ENCODE measurements around the gene ANKRD10.

ANKRD10 gene

DNA sequence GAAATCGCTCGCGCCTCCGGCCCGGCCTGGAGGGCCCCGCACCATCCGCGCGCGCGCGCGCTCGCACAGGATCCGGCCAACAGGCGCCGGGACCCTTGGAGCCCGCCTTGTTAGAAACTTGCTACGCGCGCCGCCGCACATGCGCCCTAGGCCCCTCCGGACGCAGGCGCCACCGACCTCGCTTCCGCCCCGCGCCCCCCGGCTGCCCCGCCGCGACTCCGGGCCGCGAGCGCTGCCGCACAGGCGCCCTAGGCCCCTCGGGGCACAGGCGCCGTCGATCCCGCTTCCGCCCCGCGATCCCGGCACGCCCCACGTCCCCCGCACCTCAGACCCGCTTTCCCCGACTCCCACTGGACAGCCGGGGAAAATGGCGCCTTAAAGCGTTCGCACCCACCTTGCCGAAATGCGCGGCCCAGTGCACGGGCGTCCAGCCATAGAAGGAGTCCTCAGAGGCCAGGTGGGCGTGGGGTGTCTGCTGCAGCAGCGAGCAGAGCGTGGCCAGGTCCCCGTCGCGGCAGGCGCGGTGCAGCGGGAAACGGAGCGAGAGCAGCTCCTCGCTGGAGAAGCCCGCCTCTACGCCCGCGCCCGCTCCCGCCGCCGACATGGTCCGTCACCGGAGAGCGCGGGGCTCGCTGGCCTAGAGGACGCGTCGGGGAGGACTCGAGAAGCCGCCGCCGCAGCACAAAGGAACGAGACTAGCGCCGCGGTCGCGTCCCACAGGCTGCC lies 375 bp downstream of the ANKRD10 start:
- peak; percentile 84 for DNase-seq

DNA sequence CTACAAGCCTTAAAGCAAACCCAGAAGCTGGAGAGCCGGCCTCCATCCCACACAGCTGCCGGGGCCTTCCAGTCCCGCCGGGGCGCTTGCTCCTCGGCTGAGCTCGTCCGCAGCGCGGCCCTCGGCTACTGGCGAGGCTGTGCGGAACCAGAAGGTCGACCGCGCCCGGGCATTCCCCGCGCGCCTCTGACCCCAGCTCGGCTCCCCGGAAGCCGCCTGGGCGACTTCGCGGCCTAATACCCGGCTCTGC lies 863 bp downstream of the ANKRD10 start:
- no peak for DNase-seq

DNA sequence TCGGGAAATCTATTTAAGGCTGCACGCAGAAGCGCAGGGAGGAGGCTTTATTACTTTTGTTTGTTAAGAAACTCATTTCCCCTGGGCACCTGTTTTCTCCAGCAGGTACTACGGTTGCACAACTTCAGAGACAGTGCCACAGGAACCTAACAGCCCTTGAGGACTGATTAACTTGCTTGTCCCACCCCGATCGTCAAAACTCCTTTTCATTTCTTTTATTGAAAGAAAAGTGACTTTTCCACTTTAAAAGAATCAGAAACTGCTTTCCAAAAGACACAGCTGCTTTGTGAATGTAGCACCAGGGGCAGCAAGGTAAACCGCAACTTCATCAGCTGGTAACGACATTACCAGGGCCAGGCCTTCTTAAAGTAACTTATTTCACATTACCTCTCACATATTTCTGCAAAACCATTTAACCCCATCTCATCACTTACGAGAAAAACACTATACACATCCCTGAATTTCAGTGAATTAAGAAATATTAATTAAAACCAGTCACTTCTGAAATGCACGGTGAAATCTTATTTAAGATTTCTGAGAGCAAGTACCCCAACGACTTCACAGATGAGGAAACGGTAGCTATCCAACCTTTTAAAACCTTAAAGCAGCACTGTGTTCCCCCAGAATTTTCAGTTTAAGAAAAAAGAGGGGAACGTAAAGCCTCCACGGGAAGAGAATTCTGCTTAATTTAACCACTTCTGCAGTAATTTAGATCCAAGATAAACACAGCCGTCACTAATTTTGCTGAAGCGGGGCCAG lies 1.4 kb downstream of the ANKRD10 start:
- peak; percentile 22 for DNase-seq

DNA sequence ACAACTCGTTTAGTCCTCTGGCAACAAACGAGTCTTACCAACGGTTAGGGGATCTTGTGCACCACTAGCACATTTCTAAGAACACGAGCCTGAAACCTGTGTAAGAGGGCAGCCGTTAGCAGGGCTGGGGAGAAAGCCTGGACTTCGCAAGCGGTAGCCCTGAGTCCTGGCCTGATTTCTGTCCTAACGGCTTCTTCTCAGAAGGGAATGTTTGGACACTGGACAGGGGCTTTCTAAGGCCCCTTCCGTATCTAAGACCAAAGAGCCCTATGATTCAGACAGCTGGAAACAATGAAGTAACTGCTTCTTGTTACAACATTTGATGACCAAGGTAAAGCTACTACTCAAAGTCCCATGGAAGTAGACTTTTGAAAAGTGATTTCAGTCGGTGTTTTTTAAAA lies 2.2 kb downstream of the ANKRD10 start:
- no peak for DNase-seq

DNA sequence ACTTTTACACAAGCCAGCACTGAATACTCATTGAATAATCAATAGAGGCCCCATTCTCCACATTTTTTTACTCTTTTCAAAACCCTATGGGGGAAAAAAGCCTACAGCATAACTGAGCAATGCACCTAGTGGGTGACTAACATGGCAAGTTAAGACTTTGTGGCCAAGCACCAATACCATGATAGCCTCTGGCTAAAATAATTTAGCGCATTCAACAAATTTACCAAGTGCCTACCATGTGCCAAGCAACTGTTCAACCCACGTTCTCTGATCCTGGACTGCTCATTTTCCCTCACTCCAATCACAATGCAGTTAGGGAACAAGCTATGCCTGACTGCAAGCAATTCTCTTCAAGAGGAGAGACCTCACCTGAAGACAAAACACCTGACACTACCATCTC lies 3.0 kb downstream of the ANKRD10 start:
- no peak for DNase-seq

DNA sequence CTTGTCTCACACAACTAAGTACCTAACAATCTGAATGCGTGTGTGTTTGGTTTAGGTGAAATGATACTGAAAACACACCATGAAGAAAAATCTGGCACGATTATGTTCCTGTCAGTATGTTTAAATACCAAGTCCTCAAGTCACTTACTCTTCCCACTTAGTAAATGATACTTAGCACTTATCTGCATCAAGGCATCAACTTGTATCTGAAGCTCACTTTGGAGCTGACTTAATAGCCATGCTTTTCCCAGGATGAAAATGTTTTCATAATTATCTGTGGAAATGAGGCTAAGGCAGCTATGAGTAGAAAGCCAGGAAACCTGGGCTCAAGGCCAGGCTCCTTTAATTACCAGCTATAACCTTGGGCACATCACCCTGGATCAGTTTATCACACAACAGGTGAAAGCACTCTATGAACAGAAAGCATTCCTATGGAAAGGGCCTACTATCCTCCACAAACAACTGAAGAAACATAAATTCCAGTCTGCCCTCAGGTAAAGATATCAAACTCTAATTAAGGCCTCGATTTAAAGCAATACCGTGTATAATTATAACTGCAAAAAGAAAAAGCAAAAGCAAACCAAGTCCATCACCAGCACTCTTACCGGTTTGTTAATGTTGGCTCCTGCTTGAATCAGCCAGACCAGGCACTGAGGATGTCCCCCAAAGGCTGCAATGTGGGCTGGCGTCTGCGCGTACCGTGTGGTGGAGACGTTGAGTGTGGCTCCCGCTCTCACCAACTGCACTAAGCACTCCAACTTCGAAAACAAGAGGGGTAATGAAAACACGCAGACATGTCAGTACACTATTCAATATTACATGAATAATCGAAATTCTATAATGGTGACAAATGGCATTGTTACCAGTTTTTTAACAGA lies 4.6 kb downstream of the ANKRD10 start:
- no peak for DNase-seq

DNA sequence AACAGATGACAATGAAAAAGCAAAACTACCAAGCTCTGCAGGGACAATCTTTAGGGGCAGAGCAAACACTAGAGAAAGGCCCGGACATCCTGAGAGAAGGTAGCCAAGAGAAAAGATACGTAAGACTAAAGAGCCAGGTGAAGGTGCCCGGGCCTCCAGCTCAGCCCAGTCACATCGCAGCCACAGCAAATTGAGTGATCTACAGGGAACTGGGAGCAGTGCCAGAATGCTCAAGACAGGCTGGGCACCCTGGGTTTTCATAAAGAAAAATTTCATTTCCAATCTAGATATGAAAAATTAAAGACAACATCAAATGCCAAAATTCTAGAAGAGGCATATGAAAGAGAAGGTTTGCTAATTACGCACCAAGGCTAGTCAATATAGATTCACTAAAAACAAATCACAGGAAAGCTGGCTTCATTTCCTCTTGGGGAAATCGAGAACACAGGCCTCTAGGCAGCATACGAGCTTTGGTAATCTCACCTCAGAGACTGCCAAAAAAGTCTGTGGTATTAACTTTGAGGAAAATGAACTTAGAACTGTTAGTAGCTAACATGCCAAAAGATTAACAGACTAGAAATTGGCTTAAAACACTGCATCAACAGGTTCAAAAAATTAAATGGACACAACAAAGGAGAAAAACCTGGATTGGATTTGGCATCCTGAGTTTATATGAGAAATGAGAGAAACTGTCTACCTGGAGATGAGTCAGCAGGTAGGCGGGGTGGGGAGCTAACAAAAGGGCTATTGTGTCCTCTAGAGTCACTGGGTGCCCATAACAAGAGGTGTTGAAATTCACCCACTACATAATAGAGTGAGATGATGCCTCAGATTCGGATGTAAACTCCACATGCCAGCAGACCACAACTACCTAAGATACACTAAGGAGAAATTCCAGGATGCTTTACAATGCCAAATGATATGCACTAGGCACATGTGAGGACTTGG lies 6.6 kb downstream of the ANKRD10 start:
- peak; percentile 14 for DNase-seq

DNA sequence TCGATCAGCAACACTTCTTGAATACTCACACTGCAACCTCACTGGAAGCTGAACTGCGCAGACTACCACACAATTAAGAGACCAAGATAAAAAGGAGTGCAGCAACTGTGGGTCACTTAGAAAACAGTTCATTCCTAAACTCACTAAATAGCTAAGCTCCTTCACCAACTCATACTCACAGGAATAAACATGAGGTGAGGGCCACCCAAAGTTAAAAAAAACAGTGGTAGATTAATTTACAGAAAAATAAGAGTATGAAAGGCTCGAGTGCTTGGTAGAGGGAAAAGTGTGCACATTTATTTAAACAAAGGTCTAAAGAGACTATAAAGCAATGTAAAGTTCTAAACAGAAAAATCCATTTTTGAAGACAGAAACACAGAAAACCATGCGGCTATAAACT lies 7.6 kb downstream of the ANKRD10 start:
- DNase-seq = no peak

DNA sequence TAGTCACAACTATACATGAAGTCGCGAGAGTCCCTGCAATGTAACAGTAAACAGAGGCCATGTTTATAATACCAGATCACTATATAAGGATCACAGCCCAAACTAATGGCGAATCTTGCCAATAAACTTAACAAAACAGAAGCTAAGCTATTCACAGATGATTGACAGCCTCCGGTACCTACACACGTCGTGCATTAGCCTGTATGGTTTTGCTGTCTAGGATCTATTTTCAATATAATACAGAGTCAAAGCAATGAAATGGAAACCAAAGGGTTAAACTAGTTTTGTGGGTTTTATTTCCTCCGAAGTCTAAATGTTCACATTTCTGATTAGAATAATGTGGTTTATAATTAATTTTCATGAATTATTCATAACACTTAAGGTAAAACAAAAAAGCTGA lies 10.1 kb downstream of the ANKRD10 start:
- DNase-seq = no peak

DNA sequence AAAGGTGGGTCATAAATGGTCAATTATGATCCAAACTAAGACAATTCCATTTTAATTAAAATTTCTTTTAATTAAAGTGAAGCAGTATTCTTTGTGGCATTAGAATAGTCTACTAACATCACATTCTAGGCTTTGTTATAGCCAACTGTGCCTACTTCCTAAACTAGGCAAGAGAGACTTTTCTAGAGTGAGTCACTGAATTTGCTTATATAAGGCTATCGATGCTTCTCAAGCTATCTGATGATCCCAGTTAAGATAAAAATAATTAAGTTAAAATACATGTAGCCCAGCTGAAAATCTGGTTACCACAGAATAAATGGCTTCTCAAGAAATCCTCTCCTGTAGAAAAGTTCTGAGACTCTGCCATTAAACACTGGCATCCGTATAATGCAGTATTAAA lies 12.5 kb downstream of the ANKRD10 start:
- DNase-seq = no peak

DNA sequence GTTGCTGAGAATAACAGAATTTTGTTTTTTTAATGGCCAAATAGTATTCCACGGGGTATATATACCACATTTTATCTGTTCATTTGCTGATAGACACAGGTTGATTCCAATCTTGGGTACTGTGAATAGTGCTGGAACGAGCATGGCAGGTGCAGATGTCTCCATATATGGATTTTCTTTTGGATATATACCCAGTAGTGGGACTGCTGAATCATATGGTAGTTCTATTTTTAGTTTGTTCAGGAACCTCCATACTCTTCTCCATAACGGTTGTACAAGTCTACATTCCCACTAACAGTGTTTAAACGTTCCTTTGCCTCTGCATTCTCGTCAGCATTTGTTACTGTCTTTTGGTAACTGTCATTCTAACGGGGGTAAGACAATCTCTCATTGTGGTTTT lies 17.3 kb downstream of the ANKRD10 start:
- no peak for DNase-seq

DNA sequence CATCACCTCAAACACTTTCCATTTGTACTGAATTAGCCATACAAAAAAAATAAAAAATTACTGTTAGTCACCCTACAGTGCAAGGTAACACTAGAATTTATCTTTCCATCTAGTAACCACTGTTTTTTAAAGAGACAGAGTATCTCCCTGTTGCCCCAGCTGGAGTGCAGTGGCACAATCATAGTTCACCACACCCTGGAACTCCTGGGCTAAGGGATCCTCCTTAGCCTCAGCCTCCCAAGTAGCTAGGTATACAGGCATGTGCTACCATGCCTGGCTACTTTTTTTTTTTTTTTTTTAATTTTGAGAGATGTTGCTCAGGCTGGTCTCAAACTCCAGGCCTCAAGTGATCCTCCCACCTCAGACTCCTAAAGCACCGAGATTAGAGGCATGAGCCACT lies 17.9 kb downstream of the ANKRD10 start:
- no peak for DNase-seq

DNA sequence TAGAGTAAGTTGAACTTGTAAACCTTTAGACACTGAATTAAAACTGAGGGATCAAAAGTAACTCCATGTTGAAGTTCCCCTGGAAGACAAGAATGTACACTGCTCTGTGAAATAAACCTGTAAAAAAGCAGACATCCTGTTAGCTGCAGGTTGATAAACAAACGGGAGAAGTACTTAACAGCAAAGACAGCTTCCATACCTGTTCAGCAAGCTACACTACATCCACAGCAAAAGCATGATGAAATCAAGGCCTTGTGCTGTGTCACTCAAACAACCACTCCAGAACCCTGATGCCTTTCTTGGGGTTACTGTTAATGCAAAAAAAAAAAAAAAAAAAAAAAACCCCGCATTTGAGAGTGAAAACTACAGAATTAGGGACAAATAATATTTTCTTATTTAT lies 20.8 kb downstream of the ANKRD10 start:
- no peak for DNase-seq

DNA sequence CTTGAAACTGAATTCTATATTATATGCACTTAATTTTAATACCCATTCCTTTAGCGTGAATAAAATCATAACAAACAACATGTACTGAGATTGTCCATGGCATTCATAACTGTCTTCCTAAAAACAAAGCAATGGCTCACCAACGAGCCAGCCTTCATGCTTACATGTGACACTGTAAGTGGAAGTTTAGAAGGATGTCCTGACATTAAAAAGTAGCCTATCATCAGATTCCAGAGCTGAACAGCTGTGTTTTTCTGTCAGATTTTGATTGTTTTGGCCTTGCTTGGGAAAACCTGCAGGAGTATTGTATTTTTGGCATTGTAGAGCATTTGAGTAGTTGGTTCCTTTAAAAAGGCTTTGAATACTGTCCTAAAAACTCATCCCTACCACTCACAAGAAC lies 21.3 kb downstream of the ANKRD10 start:
- no peak for DNase-seq

DNA sequence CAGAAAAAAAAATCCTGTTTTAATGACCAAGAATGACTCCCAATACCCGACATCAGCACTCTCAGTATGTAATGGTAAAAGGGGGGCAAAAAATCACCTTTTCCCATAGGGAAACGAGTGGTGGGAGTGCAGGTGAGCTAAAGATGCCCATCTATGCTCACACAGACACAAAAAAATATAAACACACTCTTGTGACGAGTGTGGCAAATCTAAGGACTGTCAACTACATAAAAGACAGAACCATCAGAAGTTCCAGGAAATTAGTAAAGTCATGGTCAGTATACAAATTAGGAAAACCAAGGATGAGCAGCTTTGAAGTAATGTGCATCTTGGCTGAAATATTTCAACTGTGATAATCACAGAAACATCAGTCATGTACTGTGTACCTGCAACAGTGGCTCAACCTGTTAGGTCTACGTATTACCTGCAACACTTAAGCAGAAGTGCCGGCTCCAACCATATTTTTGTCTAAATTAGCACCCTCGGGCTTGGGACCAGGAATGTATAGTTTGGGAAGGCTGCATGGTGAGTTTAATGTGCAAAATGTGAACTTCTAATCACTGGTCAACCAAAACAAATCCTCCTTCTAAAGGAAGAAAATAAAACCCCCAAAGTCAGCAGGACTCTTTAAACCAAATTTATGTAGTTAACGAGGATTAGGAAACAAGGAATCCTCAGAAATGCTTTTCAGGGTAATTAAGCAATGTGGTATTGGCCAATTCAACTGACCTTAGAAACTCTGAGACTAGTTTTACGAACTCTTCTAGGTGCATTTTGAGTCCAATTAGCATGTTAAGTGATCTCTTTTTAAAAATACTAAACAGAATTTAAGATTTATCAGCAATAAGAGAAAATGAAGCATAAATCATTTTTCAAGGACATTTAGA lies 24.3 kb downstream of the ANKRD10 start:
- DNase-seq = no peak

DNA sequence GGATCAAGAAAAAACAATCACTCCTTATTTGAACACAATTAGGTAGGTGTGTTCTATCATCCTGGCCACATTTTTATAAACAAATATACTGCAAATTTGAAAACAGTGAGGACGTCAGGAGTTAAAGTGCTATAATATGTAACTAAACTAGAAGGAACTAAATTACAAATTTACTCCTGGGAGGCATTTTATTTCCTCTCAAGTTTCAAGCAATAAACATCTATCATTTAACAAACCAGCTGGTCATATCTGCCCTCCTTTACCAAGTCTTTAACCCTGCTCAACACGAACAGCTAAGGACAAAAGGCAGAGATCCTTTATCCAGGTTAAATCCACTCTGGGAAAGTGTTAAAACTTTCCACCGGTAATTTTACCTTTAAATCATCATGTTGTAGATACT lies 26.5 kb downstream of the ANKRD10 start:
- no peak for DNase-seq

DNA sequence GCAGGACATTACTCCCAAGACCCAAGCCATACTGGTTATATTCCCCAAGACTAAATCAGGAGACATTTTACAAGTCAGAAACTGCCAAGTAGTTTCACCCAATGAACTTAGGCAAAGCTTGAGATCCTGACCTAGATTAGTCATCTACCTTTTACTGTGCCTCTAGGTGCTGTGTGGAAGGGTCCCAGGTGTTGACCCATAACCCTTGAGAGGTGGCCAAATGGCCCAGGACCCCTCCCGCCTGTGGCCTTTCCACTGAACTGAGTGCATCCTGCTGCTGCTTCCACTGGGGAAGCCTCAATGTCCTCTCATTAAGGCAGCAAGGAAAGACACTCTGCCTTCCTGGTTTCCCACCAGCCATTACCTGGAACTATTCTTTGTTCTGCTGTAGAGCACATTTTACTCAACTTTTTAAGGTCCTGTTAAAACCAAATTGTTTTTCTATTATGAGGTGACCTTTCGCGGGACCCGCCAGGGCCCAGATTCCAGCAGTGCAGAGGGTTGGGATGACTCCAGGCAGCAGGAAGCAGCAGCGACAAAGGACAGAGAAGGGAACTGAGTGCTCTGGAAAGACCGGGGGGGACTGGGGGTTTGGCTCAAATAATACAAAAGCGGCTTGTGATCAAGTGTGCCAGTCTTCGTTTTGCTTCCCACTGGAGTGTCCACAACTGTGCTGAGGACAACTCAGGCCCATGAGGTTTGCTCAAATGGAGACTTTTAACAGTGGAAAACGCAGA lies 27.1 kb downstream of the ANKRD10 start:
- no peak for DNase-seq

DNA sequence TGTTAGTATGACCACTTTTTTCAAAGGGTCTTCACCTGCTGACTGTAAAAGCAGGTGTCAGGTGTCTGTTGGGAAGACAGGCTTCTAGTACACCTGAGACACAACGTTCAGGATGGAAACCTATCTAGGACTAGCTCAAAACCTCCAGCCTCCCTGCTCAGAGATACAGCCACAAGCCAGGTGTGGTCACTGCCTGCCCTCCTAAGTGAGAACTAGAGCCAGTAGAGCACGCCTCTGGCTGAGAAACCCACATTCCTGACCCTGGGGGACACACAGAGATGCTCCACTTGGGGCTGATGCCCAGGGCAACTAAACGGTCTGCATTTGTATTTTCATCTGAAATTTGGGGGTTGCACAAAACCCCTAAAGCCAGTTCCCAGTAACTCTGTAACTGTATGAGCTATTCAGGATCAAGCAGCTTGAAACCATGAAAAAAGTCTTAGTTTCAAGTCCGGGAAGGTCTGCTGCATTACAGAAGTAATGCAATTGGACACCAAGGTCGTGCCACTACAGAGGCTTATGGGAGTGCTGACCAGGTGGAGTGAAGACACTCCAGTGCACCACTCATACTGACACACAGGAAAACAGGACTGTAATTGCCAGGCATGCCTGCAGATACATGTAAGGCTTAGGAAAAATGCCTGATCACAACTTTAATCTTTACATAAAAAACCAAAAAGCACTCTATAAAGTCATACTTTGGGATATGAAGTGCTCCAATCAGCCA lies 27.8 kb downstream of the ANKRD10 start:
- DNase-seq = no peak

DNA sequence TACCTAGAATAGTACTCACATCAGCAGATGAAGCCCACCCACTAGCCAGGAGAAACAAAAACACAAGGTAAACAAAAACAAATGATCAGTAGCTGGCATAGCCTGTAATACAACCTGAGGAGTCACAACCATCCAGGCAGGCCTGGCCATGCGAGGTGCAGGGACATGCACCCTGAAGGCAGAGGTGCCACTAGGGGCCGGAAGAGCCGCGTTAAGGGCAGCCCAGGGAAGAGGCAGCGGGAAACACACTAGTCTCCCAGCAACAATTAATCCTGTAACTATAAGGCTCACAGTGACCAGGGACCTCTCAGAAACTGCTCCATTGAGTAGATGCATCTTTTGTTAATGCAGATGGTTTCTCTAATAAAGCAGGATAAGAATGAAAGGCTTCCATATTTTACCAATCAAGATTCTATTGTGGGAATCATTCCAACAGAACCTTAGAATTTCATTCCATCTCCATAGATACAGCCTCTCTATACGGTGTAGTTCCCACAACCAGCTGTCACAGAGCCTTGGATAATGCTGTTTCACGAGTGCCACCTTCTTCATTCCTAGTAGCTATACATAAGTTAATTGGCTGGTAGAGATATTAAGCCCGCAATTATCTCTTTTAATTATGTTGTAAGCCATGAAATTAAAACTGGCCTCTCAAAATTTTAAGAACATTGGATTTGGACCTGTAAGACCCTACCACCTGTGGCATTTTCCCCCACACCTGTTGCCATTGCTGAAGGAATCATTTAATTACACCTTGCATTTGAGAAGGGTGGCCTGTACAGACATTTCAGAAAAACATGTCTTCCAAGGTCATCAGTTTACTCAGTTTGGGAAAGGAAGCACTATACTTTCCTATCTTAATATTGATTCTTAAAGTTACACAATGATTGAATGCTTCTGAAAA lies 28.7 kb downstream of the ANKRD10 start:
- no peak for DNase-seq

Data from CD4-positive, alpha-beta T cell treated with Interleukin-6 for 4 hours (primary cell).